Glutamatergic neuron (in vitro differentiated cells): ENCODE results near the gene SSRP1. TPM values are rescaled to one million over a fixed set of nuclear protein-coding genes. Genes with fewer than 3 reads are reported as not detected.
A peak's percentile ranks its signal among the peaks of the same experiment; 100 is the strongest.
"Not testable (repeated sequence)": the region's sequence is repeated elsewhere in the genome, so short reads cannot be mapped to it uniquely, and the experiment has no call there.

Experiments used
- DNase-seq: peaks from one replicate; pipeline ENCODE4 v3.0.0; 2022
- H3K27ac Mint-ChIP-seq: one replicate; pipeline ENCODE4 v1.8.0; 2020; ENCODE audit warnings: mild to moderate bottlenecking, mixed read lengths, inconsistent platforms; ENCODE audit not compliant: unreplicated experiment
- H3K27me3 Mint-ChIP-seq: one replicate; pipeline ENCODE4 v1.8.0; 2020; ENCODE audit warnings: mild to moderate bottlenecking, moderate library complexity, mixed read lengths, inconsistent platforms; ENCODE audit not compliant: unreplicated experiment
- H3K36me3 Mint-ChIP-seq: one replicate; pipeline ENCODE4 v1.8.0; 2020; ENCODE audit warnings: mild to moderate bottlenecking, mixed read lengths, inconsistent platforms; ENCODE audit not compliant: unreplicated experiment
- H3K4me1 Mint-ChIP-seq: one replicate; pipeline ENCODE4 v1.8.0; 2020; ENCODE audit warnings: mild to moderate bottlenecking, low read depth, mixed read lengths, inconsistent platforms; ENCODE audit not compliant: unreplicated experiment
- H3K4me3 Mint-ChIP-seq: one replicate; pipeline ENCODE4 v1.8.0; 2020; ENCODE audit warnings: mild to moderate bottlenecking, mixed read lengths, inconsistent platforms; ENCODE audit not compliant: unreplicated experiment
- H3K9me3 Mint-ChIP-seq: one replicate; pipeline ENCODE4 v1.8.0; 2020; ENCODE audit warnings: mild to moderate bottlenecking, moderate library complexity, mixed read lengths, inconsistent platforms; ENCODE audit not compliant: unreplicated experiment
- total RNA-seq: library from RNA; stranded (reverse); fragmentation: NEBNext Ultra II Directional; extraction: Animal tissue kit (Norgen Biotek cat#: 25700); gene quantifications from one replicate; pipeline ENCODE4 v1.2.1, GENCODE V29; 2021; ENCODE audit not compliant: unreplicated experiment
- TF ChIP-seq, protein P1 (sequence below): fragments of 200-600 bp; sonication (generic); IDR thresholded peaks from one replicate; pipeline ENCODE4 v1.5.0; 2021; ENCODE audit not compliant: partially characterized antibody, unreplicated experiment

Gene SSRP1
- total RNA-seq, 1 donor from 2014 or later = 91.4 TPM

DNA sequence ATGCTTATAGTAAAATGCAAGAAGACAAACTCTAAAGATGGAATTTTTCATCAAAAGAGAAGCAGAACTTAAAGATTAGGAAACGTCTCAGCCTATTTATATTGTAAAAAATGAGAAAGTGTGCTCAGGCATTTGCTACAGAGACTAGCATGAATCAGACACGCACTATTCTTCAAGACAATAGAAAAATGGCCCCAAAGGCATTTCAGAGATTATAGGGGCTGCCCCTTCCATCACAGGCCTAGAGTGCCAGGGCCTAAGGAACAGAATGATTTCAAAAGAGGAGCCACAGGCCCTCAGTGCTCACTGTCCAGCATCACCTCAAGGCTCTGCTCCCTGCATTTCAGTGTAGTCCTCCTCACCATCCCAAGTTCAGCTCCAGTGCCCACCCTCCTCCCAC, 38.5 kb downstream of the SSRP1 start:
- Mint-ChIP-seq H3K36me3 (peaks cover 14% of the 10 kb centered on the region), H3K4me1 (no peaks in the 10 kb centered on the region), H3K27ac (no peak overlapping the region), H3K9me3 (peaks cover 2% of the 10 kb centered on the region), H3K27me3 (peaks cover 7% of the 10 kb centered on the region), H3K4me3 (no peak overlapping the region)
- DNase-seq = no peak
- TF ChIP-seq, protein P1, sequence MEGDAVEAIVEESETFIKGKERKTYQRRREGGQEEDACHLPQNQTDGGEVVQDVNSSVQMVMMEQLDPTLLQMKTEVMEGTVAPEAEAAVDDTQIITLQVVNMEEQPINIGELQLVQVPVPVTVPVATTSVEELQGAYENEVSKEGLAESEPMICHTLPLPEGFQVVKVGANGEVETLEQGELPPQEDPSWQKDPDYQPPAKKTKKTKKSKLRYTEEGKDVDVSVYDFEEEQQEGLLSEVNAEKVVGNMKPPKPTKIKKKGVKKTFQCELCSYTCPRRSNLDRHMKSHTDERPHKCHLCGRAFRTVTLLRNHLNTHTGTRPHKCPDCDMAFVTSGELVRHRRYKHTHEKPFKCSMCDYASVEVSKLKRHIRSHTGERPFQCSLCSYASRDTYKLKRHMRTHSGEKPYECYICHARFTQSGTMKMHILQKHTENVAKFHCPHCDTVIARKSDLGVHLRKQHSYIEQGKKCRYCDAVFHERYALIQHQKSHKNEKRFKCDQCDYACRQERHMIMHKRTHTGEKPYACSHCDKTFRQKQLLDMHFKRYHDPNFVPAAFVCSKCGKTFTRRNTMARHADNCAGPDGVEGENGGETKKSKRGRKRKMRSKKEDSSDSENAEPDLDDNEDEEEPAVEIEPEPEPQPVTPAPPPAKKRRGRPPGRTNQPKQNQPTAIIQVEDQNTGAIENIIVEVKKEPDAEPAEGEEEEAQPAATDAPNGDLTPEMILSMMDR = no peak

GRCh38 chr11:57296205-57296604, 39.5 kb downstream of the SSRP1 start:
- not testable (repeated sequence) for H3K27ac Mint-ChIP-seq, H3K4me3 Mint-ChIP-seq, DNase-seq, H3K4me1 Mint-ChIP-seq, H3K9me3 Mint-ChIP-seq, H3K27me3 Mint-ChIP-seq
- H3K36me3 Mint-ChIP-seq = peaks cover 12% of the 10 kb centered on the region

GRCh38 chr11:57294225-57295131, 41.2 kb downstream of the SSRP1 start:
- H3K4me3 Mint-ChIP-seq = no peak overlapping the region
- H3K36me3 Mint-ChIP-seq = peaks cover 9% of the 10 kb centered on the region
- H3K27me3 Mint-ChIP-seq = no peaks in the 10 kb centered on the region
- DNase-seq = no peak
- TF ChIP-seq, protein P1 = no peak
- H3K4me1 Mint-ChIP-seq = peaks cover 8% of the 10 kb centered on the region
- H3K9me3 Mint-ChIP-seq = peaks cover 1% of the 10 kb centered on the region
- H3K27ac Mint-ChIP-seq = no peak overlapping the region

GRCh38 chr11:57290288-57290687, 45.4 kb downstream of the SSRP1 start:
- TF ChIP-seq, protein P1 = no peak
- Mint-ChIP-seq H3K27ac (peak overlapping the region; percentile 86), H3K4me1 (peaks cover 20% of the 10 kb centered on the region), H3K27me3 (no peaks in the 10 kb centered on the region), H3K9me3 (peaks cover 5% of the 10 kb centered on the region), H3K4me3 (no peak overlapping the region), H3K36me3 (peaks cover 6% of the 10 kb centered on the region)
- no peak for DNase-seq

- Mint-ChIP-seq H3K36me3 (peaks cover 6% of the 10 kb centered on the region), H3K9me3 (peaks cover 8% of the 10 kb centered on the region), H3K4me3 (peak overlapping the region; percentile 64), H3K4me1 (peaks cover 20% of the 10 kb centered on the region), H3K27me3 (no peaks in the 10 kb centered on the region), H3K27ac (peak overlapping the region; percentile 86)
- TF ChIP-seq, protein P1 = no peak
- peak; percentile 71 for DNase-seq
These were observed 46.7 kb downstream of the SSRP1 start for GRCh38 chr11:57288771-57289579.
